ENCODE results near the gene RBM33.

RBM33 gene

GRCh38 chr7:155750255-155751125 is 106.0 kb downstream of the RBM33 start:
- Histone ChIP-seq H3K36me3 (ENCODE audit: control insufficient read depth in 2 of 2, insufficient read depth in 2 of 2, low read length in 2 of 2) (peaks cover 12 to 22% of the 10 kb centered on the region in 2 donors), H3K4me1 (ENCODE audit: control insufficient read depth in 2 of 2, insufficient read depth in 2 of 2, low read length in 2 of 2) (peaks cover 5 to 6% of the 10 kb centered on the region in 2 donors), H3K9ac (ENCODE audit: low read depth in 1 of 2, low read length in 2 of 2) (no peak overlapping the region), H3K27me3 (ENCODE audit: control insufficient read depth in 2 of 2, insufficient read depth in 2 of 2, low read length in 2 of 2) (no peaks in the 10 kb centered on the region), H3K27ac (ENCODE audit: low read depth in 2 of 2, low read length in 2 of 2) (no peak overlapping the region), H3K4me3 (ENCODE audit: low read length in 2 of 2) (no peak overlapping the region), H3K9me3 (ENCODE audit: control insufficient read depth in 2 of 2, low read length in 2 of 2) (no peaks in the 10 kb centered on the region)

GRCh38 chr7:155751409-155751808 is 106.9 kb downstream of the RBM33 start:
- Histone ChIP-seq H3K27me3 (ENCODE audit: control insufficient read depth in 2 of 2, insufficient read depth in 2 of 2, low read length in 2 of 2) (no peaks in the 10 kb centered on the region), H3K27ac (ENCODE audit: low read depth in 2 of 2, low read length in 2 of 2) (no peak overlapping the region), H3K4me3 (ENCODE audit: low read length in 2 of 2) (no peak overlapping the region), H3K9me3 (ENCODE audit: control insufficient read depth in 2 of 2, low read length in 2 of 2) (no peaks in the 10 kb centered on the region), H3K36me3 (ENCODE audit: control insufficient read depth in 2 of 2, insufficient read depth in 2 of 2, low read length in 2 of 2) (peaks cover 3 to 13% of the 10 kb centered on the region in 2 donors), H3K9ac (ENCODE audit: low read depth in 1 of 2, low read length in 2 of 2) (no peak overlapping the region), H3K4me1 (ENCODE audit: control insufficient read depth in 2 of 2, insufficient read depth in 2 of 2, low read length in 2 of 2) (peaks cover 5 to 6% of the 10 kb centered on the region in 2 donors)

- Histone ChIP-seq H3K4me3 (ENCODE audit: low read length in 2 of 2) (peak overlapping the region in 1 of 2 donors; percentile 21), H3K4me1 (ENCODE audit: control insufficient read depth in 2 of 2, insufficient read depth in 2 of 2, low read length in 2 of 2) (peaks cover 6 to 7% of the 10 kb centered on the region in 2 donors), H3K27ac (ENCODE audit: low read depth in 2 of 2, low read length in 2 of 2) (peak overlapping the region in 1 of 2 donors; percentile 48), H3K36me3 (ENCODE audit: control insufficient read depth in 2 of 2, insufficient read depth in 2 of 2, low read length in 2 of 2) (peaks cover 2 to 4% of the 10 kb centered on the region in 2 donors), H3K9ac (ENCODE audit: low read depth in 1 of 2, low read length in 2 of 2) (no peak overlapping the region), H3K9me3 (ENCODE audit: control insufficient read depth in 2 of 2, low read length in 2 of 2) (no peaks in the 10 kb centered on the region), H3K27me3 (ENCODE audit: control insufficient read depth in 2 of 2, insufficient read depth in 2 of 2, low read length in 2 of 2) (no peaks in the 10 kb centered on the region)
Observed at GRCh38 chr7:155752756-155753445, 108.4 kb downstream of the RBM33 start.

- Histone ChIP-seq H3K4me1 (ENCODE audit: control insufficient read depth in 2 of 2, insufficient read depth in 2 of 2, low read length in 2 of 2) (peaks cover 6 to 7% of the 10 kb centered on the region in 2 donors), H3K36me3 (ENCODE audit: control insufficient read depth in 2 of 2, insufficient read depth in 2 of 2, low read length in 2 of 2) (peaks cover 3 to 5% of the 10 kb centered on the region in 2 donors), H3K4me3 (ENCODE audit: low read length in 2 of 2) (peak overlapping the region in 1 of 2 donors; percentile 21), H3K9me3 (ENCODE audit: control insufficient read depth in 2 of 2, low read length in 2 of 2) (no peaks in the 10 kb centered on the region), H3K27ac (ENCODE audit: low read depth in 2 of 2, low read length in 2 of 2) (peak overlapping the region in 1 of 2 donors; percentile 48), H3K27me3 (ENCODE audit: control insufficient read depth in 2 of 2, insufficient read depth in 2 of 2, low read length in 2 of 2) (no peaks in the 10 kb centered on the region), H3K9ac (ENCODE audit: low read depth in 1 of 2, low read length in 2 of 2) (no peak overlapping the region)
Observed at GRCh38 chr7:155753446-155753965, 109.0 kb downstream of the RBM33 start.

- Histone ChIP-seq H3K9ac (ENCODE audit: low read depth in 1 of 2, low read length in 2 of 2) (no peak overlapping the region), H3K4me1 (ENCODE audit: control insufficient read depth in 2 of 2, insufficient read depth in 2 of 2, low read length in 2 of 2) (peaks cover 6 to 7% of the 10 kb centered on the region in 2 donors), H3K4me3 (ENCODE audit: low read length in 2 of 2) (no peak overlapping the region), H3K9me3 (ENCODE audit: control insufficient read depth in 2 of 2, low read length in 2 of 2) (no peaks in the 10 kb centered on the region), H3K36me3 (ENCODE audit: control insufficient read depth in 2 of 2, insufficient read depth in 2 of 2, low read length in 2 of 2) (peaks cover 5% of the 10 kb centered on the region in 2 donors), H3K27me3 (ENCODE audit: control insufficient read depth in 2 of 2, insufficient read depth in 2 of 2, low read length in 2 of 2) (no peaks in the 10 kb centered on the region), H3K27ac (ENCODE audit: low read depth in 2 of 2, low read length in 2 of 2) (no peak overlapping the region)
Observed at GRCh38 chr7:155754165-155754564, 109.7 kb downstream of the RBM33 start.

GRCh38 chr7:155755026-155755425 is 110.6 kb downstream of the RBM33 start:
- H3K27ac ChIP-seq (ENCODE audit: low read depth in 2 of 2, low read length in 2 of 2): no peak overlapping the region
- H3K9me3 ChIP-seq (ENCODE audit: control insufficient read depth in 2 of 2, low read length in 2 of 2): no peaks in the 10 kb centered on the region
- peaks cover 8 to 12% of the 10 kb centered on the region in 2 donors for H3K4me1 ChIP-seq (ENCODE audit: control insufficient read depth in 2 of 2, insufficient read depth in 2 of 2, low read length in 2 of 2)
- peaks cover 2 to 5% of the 10 kb centered on the region in 2 donors for H3K36me3 ChIP-seq (ENCODE audit: control insufficient read depth in 2 of 2, insufficient read depth in 2 of 2, low read length in 2 of 2)
- no peaks in the 10 kb centered on the region for H3K27me3 ChIP-seq (ENCODE audit: control insufficient read depth in 2 of 2, insufficient read depth in 2 of 2, low read length in 2 of 2)
- H3K9ac ChIP-seq (ENCODE audit: low read depth in 1 of 2, low read length in 2 of 2): no peak overlapping the region
- no peak overlapping the region for H3K4me3 ChIP-seq (ENCODE audit: low read length in 2 of 2)

- Histone ChIP-seq H3K9me3 (ENCODE audit: control insufficient read depth in 2 of 2, low read length in 2 of 2) (no peaks in the 10 kb centered on the region), H3K27ac (ENCODE audit: low read depth in 2 of 2, low read length in 2 of 2) (no peak overlapping the region), H3K4me3 (ENCODE audit: low read length in 2 of 2) (no peak overlapping the region), H3K27me3 (ENCODE audit: control insufficient read depth in 2 of 2, insufficient read depth in 2 of 2, low read length in 2 of 2) (no peaks in the 10 kb centered on the region), H3K36me3 (ENCODE audit: control insufficient read depth in 2 of 2, insufficient read depth in 2 of 2, low read length in 2 of 2) (peaks cover 2 to 9% of the 10 kb centered on the region in 2 donors), H3K9ac (ENCODE audit: low read depth in 1 of 2, low read length in 2 of 2) (no peak overlapping the region), H3K4me1 (ENCODE audit: control insufficient read depth in 2 of 2, insufficient read depth in 2 of 2, low read length in 2 of 2) (peaks cover 12 to 15% of the 10 kb centered on the region in 2 donors)
Observed at GRCh38 chr7:155756322-155756721, 111.9 kb downstream of the RBM33 start.

- no peak overlapping the region for H3K9ac ChIP-seq (ENCODE audit: low read depth in 1 of 2, low read length in 2 of 2)
- peaks cover 13 to 14% of the 10 kb centered on the region in 2 donors for H3K36me3 ChIP-seq (ENCODE audit: control insufficient read depth in 2 of 2, insufficient read depth in 2 of 2, low read length in 2 of 2)
- peaks cover 11 to 13% of the 10 kb centered on the region in 2 donors for H3K4me1 ChIP-seq (ENCODE audit: control insufficient read depth in 2 of 2, insufficient read depth in 2 of 2, low read length in 2 of 2)
- no peak overlapping the region for H3K27ac ChIP-seq (ENCODE audit: low read depth in 2 of 2, low read length in 2 of 2)
- no peaks in the 10 kb centered on the region for H3K27me3 ChIP-seq (ENCODE audit: control insufficient read depth in 2 of 2, insufficient read depth in 2 of 2, low read length in 2 of 2)
- no peaks in the 10 kb centered on the region for H3K9me3 ChIP-seq (ENCODE audit: control insufficient read depth in 2 of 2, low read length in 2 of 2)
- no peak overlapping the region for H3K4me3 ChIP-seq (ENCODE audit: low read length in 2 of 2)
Observed at GRCh38 chr7:155758348-155758747, 113.9 kb downstream of the RBM33 start.

GRCh38 chr7:155759740-155760430 is 115.4 kb downstream of the RBM33 start:
- Histone ChIP-seq H3K27ac (ENCODE audit: low read depth in 2 of 2, low read length in 2 of 2) (no peak overlapping the region), H3K9me3 (ENCODE audit: control insufficient read depth in 2 of 2, low read length in 2 of 2) (no peaks in the 10 kb centered on the region), H3K36me3 (ENCODE audit: control insufficient read depth in 2 of 2, insufficient read depth in 2 of 2, low read length in 2 of 2) (peaks cover 23 to 24% of the 10 kb centered on the region in 2 donors), H3K9ac (ENCODE audit: low read depth in 1 of 2, low read length in 2 of 2) (no peak overlapping the region), H3K4me3 (ENCODE audit: low read length in 2 of 2) (no peak overlapping the region), H3K4me1 (ENCODE audit: control insufficient read depth in 2 of 2, insufficient read depth in 2 of 2, low read length in 2 of 2) (peaks cover 7 to 9% of the 10 kb centered on the region in 2 donors), H3K27me3 (ENCODE audit: control insufficient read depth in 2 of 2, insufficient read depth in 2 of 2, low read length in 2 of 2) (no peaks in the 10 kb centered on the region)
